Erythroblast (primary cell): ENCODE results near the gene EIF4G3.
"Not testable (repeated sequence)": the region's sequence is repeated elsewhere in the genome, so short reads cannot be mapped to it uniquely, and the experiment has no call there.

Experiments used
- DNase-seq, 2 experiments: peaks; one replicate each; lab custom pipeline; 2025; lab: John Stamatoyannopoulos, UW
- GATA1 ChIP-seq: IDR thresholded peaks from 2 replicates; pipeline ENCODE4 v1.6.1; 2011; ENCODE audit warnings: low read depth, mild to moderate bottlenecking, control low read depth, low read length, moderate library complexity
- POLR2A ChIP-seq: IDR thresholded peaks from 2 replicates; pipeline ENCODE4 v1.6.1; 2011; ENCODE audit warnings: mild to moderate bottlenecking, low read length

Gene EIF4G3

GRCh38 chr1:21152423-21153100, 24.1 kb downstream of the EIF4G3 start:
- TF ChIP-seq GATA1 = no peak
- no peak for TF ChIP-seq POLR2A
- DNase-seq = no peak

- TF ChIP-seq GATA1 (no peak), POLR2A (no peak)
- no peak for DNase-seq
Observed at GRCh38 chr1:21149855-21150432, 26.8 kb downstream of the EIF4G3 start.

GRCh38 chr1:21149430-21149854, 27.3 kb downstream of the EIF4G3 start:
- TF ChIP-seq GATA1 (no peak), POLR2A (no peak)
- DNase-seq = peak; percentile 5 to 15

- no peak for DNase-seq
- TF ChIP-seq GATA1 = no peak
- TF ChIP-seq POLR2A = no peak
Observed at GRCh38 chr1:21143752-21144151, 32.9 kb downstream of the EIF4G3 start.

- TF ChIP-seq POLR2A (no peak), GATA1 (no peak)
- DNase-seq = no peak
Observed at GRCh38 chr1:21143138-21143537, 33.6 kb downstream of the EIF4G3 start.

- TF ChIP-seq GATA1 (no peak), POLR2A (no peak)
- DNase-seq = no peak
Observed at GRCh38 chr1:21141030-21141429, 35.7 kb downstream of the EIF4G3 start.

GRCh38 chr1:21139601-21140000, 37.1 kb downstream of the EIF4G3 start:
- TF ChIP-seq POLR2A = no peak
- no peak for TF ChIP-seq GATA1
- peak in 1 of 2 experiments; percentile 5 for DNase-seq

GRCh38 chr1:21136344-21136743, 40.4 kb downstream of the EIF4G3 start:
- DNase-seq = not testable (repeated sequence)

GRCh38 chr1:21131200-21131599, 45.5 kb downstream of the EIF4G3 start:
- TF ChIP-seq POLR2A = no peak
- TF ChIP-seq GATA1 = no peak
- no peak for DNase-seq

- no peak for TF ChIP-seq POLR2A
- no peak for TF ChIP-seq GATA1
- no peak for DNase-seq
Observed at GRCh38 chr1:21129407-21129806, 47.3 kb downstream of the EIF4G3 start.

- no peak for DNase-seq
- TF ChIP-seq GATA1 (no peak), POLR2A (no peak)
Observed at GRCh38 chr1:21126324-21126723, 50.4 kb downstream of the EIF4G3 start.

- DNase-seq = no peak
- TF ChIP-seq GATA1 (no peak), POLR2A (no peak)
Observed at GRCh38 chr1:21124846-21125245, 51.9 kb downstream of the EIF4G3 start.

GRCh38 chr1:21123287-21123948, 53.3 kb downstream of the EIF4G3 start:
- TF ChIP-seq POLR2A = no peak
- no peak for TF ChIP-seq GATA1
- no peak for DNase-seq

- no peak for TF ChIP-seq GATA1
- TF ChIP-seq POLR2A = no peak
- DNase-seq = no peak
Observed at GRCh38 chr1:21121764-21122471, 54.8 kb downstream of the EIF4G3 start.

GRCh38 chr1:21118167-21118566, 58.5 kb downstream of the EIF4G3 start:
- no peak for DNase-seq

More at GRCh38 chr1:21118167-21118566, 58.5 kb downstream of the EIF4G3 start:
- no peak for TF ChIP-seq GATA1
- TF ChIP-seq POLR2A = no peak
